Neutrophil (primary cell): ENCODE measurements around the gene ADAMTSL3.
"Not testable (repeated sequence)": the region's sequence is repeated elsewhere in the genome, so short reads cannot be mapped to it uniquely, and the experiment has no call there.

Experiments
- H3K27ac ChIP-seq: fragments of 200-600 bp; sonication (generic); 2 replicates; pipeline ENCODE4 v1.5.1; 2016; ENCODE audit warnings: mild to moderate bottlenecking, moderate library complexity
- H3K27me3 ChIP-seq: fragments of 200-600 bp; sonication (generic); 2 replicates; pipeline ENCODE4 v1.6.0; 2016; ENCODE audit warnings: mild to moderate bottlenecking
- H3K36me3 ChIP-seq: fragments of 200-600 bp; sonication (generic); 2 replicates; pipeline ENCODE4 v1.5.1; 2017
- H3K4me1 ChIP-seq, 2 experiments: fragments of 200-600 bp in 1 of 2; sonication (generic) in 1 of 2; 1 replicate in 1 of 2; 2 replicates in 1 of 2; pipeline versions ENCODE4 v1.5.1 to v1.6.1; 2013 to 2016; ENCODE audit warnings: low read depth in 1 of 2, low read length in 1 of 2, mild to moderate bottlenecking in 1 of 2, moderate library complexity in 1 of 2; ENCODE audit not compliant: control insufficient read depth in 1 of 2, insufficient read depth in 1 of 2
- H3K4me3 ChIP-seq, 2 experiments: fragments of 200-600 bp in 1 of 2; sonication (generic) in 1 of 2; 1 replicate in 1 of 2; 2 replicates in 1 of 2; pipeline ENCODE4 v1.5.1; 2013 to 2016; ENCODE audit warnings: low read depth in 1 of 2, low read length in 1 of 2, mild to moderate bottlenecking in 1 of 2, moderate library complexity in 1 of 2
- H3K9me3 ChIP-seq: fragments of 200-600 bp; sonication (generic); 2 replicates; pipeline ENCODE4 v1.5.1; 2016
- CTCF ChIP-seq: fragments of 200-600 bp; sonication (generic); IDR thresholded peaks from 2 replicates; pipeline ENCODE4 v1.5.1; 2016; ENCODE audit warnings: antibody characterized with exemption

Gene ADAMTSL3

GRCh38 chr15:84033793-84034553 is 380.1 kb downstream of the ADAMTSL3 start:
- no peak for TF ChIP-seq CTCF
- H3K27me3 ChIP-seq, result peaks cover 11% of the 10 kb centered on the region
- H3K4me1 ChIP-seq, result no peaks in the 10 kb centered on the region
- no peak overlapping the region for H3K4me3 ChIP-seq
- no peak overlapping the region for H3K27ac ChIP-seq
- H3K36me3 ChIP-seq, result no peaks in the 10 kb centered on the region
- H3K9me3 ChIP-seq, result no peaks in the 10 kb centered on the region

- no peak for TF ChIP-seq CTCF
These were observed 380.9 kb downstream of the ADAMTSL3 start for GRCh38 chr15:84034578-84035398.

GRCh38 chr15:84035399-84035766 is 381.5 kb downstream of the ADAMTSL3 start:
- Histone ChIP-seq H3K9me3 (no peaks in the 10 kb centered on the region), H3K4me3 (no peak overlapping the region), H3K27ac (no peak overlapping the region), H3K27me3 (peaks cover 15% of the 10 kb centered on the region), H3K36me3 (no peaks in the 10 kb centered on the region), H3K4me1 (no peaks in the 10 kb centered on the region)
- no peak for TF ChIP-seq CTCF

More at GRCh38 chr15:84034578-84035398, 380.9 kb downstream of the ADAMTSL3 start:
- no peaks in the 10 kb centered on the region for H3K9me3 ChIP-seq
- peaks cover 15% of the 10 kb centered on the region for H3K27me3 ChIP-seq
- no peaks in the 10 kb centered on the region for H3K4me1 ChIP-seq
- no peaks in the 10 kb centered on the region for H3K36me3 ChIP-seq
- H3K4me3 ChIP-seq, result no peak overlapping the region
- H3K27ac ChIP-seq, result no peak overlapping the region

- TF ChIP-seq CTCF, result no peak
- peaks cover 10% of the 10 kb centered on the region for H3K27me3 ChIP-seq
- no peaks in the 10 kb centered on the region for H3K9me3 ChIP-seq
- H3K27ac ChIP-seq, result no peak overlapping the region
- H3K4me3 ChIP-seq, result no peak overlapping the region
- H3K4me1 ChIP-seq, result no peaks in the 10 kb centered on the region
- no peaks in the 10 kb centered on the region for H3K36me3 ChIP-seq
These were observed 383.4 kb downstream of the ADAMTSL3 start for GRCh38 chr15:84037301-84037700.

- H3K27ac ChIP-seq, H3K4me3 ChIP-seq, H3K9me3 ChIP-seq, H3K4me1 ChIP-seq, H3K36me3 ChIP-seq, H3K27me3 ChIP-seq: not testable (repeated sequence)
These were observed 388.6 kb downstream of the ADAMTSL3 start for GRCh38 chr15:84042434-84043056.
